Small intestine (tissue), 7 donors: Measurements from ENCODE around the gene CAMTA1. TPM values are rescaled to one million over a fixed set of nuclear protein-coding genes. Genes with fewer than 3 reads are reported as not detected.

Source experiments
- DNase-seq, 2 donors: peaks; one replicate each; pipeline versions ENCODE4 v3.0.0 to v3.0.0-alpha.2; 2013
- FAIRE-seq: peaks from 2 replicates; lab custom pipeline; 2012; peaks lifted over from hg19 to GRCh38; lab: Jason Lieb, UNC
- H3K27ac ChIP-seq, 3 donors: one replicate each; pipeline ENCODE4 v1.5.1; 2013; ENCODE audit warnings: low read length in 2 of 3, mild to moderate bottlenecking in 2 of 3, control low read depth in 1 of 3, inconsistent platforms in 1 of 3, low read depth in 1 of 3, moderate library complexity in 1 of 3
- H3K27me3 ChIP-seq, 3 donors: one replicate each; pipeline ENCODE4 v1.6.1; 2013; ENCODE audit warnings: low read length in 3 of 3, inconsistent platforms in 1 of 3; ENCODE audit not compliant: control insufficient read depth in 3 of 3, insufficient read depth in 3 of 3
- H3K36me3 ChIP-seq, 3 donors: one replicate each; pipeline ENCODE4 v1.6.1; 2013; ENCODE audit warnings: low read length in 3 of 3, inconsistent platforms in 1 of 3, low read depth in 1 of 3, mild to moderate bottlenecking in 1 of 3, moderate library complexity in 1 of 3; ENCODE audit not compliant: control insufficient read depth in 3 of 3, insufficient read depth in 2 of 3
- H3K4me1 ChIP-seq, 3 donors: one replicate each; pipeline ENCODE4 v1.6.1; 2013; ENCODE audit warnings: low read length in 2 of 3, inconsistent platforms in 1 of 3, low read depth in 1 of 3, mild to moderate bottlenecking in 1 of 3, moderate library complexity in 1 of 3; ENCODE audit not compliant: control insufficient read depth in 3 of 3, insufficient read depth in 2 of 3
- H3K4me3 ChIP-seq, 3 donors: one replicate each; pipeline ENCODE4 v1.5.1; 2013; ENCODE audit warnings: low read length in 3 of 3, control low read depth in 1 of 3, inconsistent platforms in 1 of 3, low read depth in 1 of 3, mild to moderate bottlenecking in 1 of 3, moderate library complexity in 1 of 3
- H3K9me3 ChIP-seq, 2 donors: one replicate each; pipeline ENCODE4 v1.6.1; 2013; ENCODE audit warnings: low read depth in 1 of 2, low read length in 1 of 2; ENCODE audit not compliant: control insufficient read depth in 2 of 2, insufficient read depth in 1 of 2
- WGBS, 3 donors: extraction: QIAGEN DNeasy Blood & Tissue Kit; methylation state at CpG; one replicate each; pipeline ENCODE4 v1.1.7; 2013; 5-methylcytosine and 5-hydroxymethylcytosine counted together
- polyA plus RNA-seq, 4 donors: library from polyadenylated mRNA; stranded (reverse) in 3 of 4; unstranded in 1 of 4; fragments of 200-250 nt in 3 of 4; fragments of 120-200 nt in 1 of 4; gene quantifications; one replicate each; pipeline versions ENCODE4 v1.2.1 to v1.2.3, GENCODE V29; 2013
- donor health status: healthy with polysubstance abuse.
- donor health status: control.
- donor health status: control.
- donor health status: Bipolar disorder and iron deficiency.
- donor health status: healthy.

CAMTA1 gene
- polyA plus RNA-seq, 4 donors, result 57.6 to 177 (median 147) TPM

- FAIRE-seq (no peak), DNase-seq (peak in 1 of 2 donors; percentile 39)
- WGBS, 3 donors, result 33 to 68% (median 46%) methylated on average over 5 of the region's 5 CpGs
- H3K4me1 ChIP-seq, result no peaks in the 10 kb centered on the region
- no peaks in the 10 kb centered on the region for H3K9me3 ChIP-seq
- no peak overlapping the region for H3K4me3 ChIP-seq
- no peak overlapping the region for H3K27ac ChIP-seq
- H3K27me3 ChIP-seq, result no peaks in the 10 kb centered on the region
- H3K36me3 ChIP-seq, result no peaks in the 10 kb centered on the region
These were observed 581.9 kb downstream of the CAMTA1 start for GRCh38 chr1:7366955-7367665.

- Histone ChIP-seq H3K9me3 (no peaks in the 10 kb centered on the region), H3K4me3 (no peak overlapping the region), H3K4me1 (no peaks in the 10 kb centered on the region), H3K27ac (no peak overlapping the region), H3K36me3 (no peaks in the 10 kb centered on the region), H3K27me3 (no peaks in the 10 kb centered on the region)
- FAIRE-seq (no peak), DNase-seq (no peak)
- 87 to 93% (median 88%) methylated on average over 8 of the region's 8 CpGs for WGBS, 3 donors
These were observed 584.6 kb downstream of the CAMTA1 start for GRCh38 chr1:7369866-7370265.

GRCh38 chr1:7371926-7372325 lies 586.7 kb downstream of the CAMTA1 start:
- FAIRE-seq, result no peak
- DNase-seq, result no peak
- WGBS, 3 donors, result 77 to 83% (median 80%) methylated on average over 6 of the region's 6 CpGs

GRCh38 chr1:7372477-7373120 lies 587.3 kb downstream of the CAMTA1 start:
- H3K9me3 ChIP-seq, result no peaks in the 10 kb centered on the region
- no peaks in the 10 kb centered on the region for H3K36me3 ChIP-seq
- no peak overlapping the region for H3K4me3 ChIP-seq
- H3K4me1 ChIP-seq, result no peaks in the 10 kb centered on the region
- no peaks in the 10 kb centered on the region for H3K27me3 ChIP-seq
- WGBS, 3 donors, result 91 to 95% (median 94%) methylated on average over 19 of the region's 19 CpGs
- H3K27ac ChIP-seq, result no peak overlapping the region
- FAIRE-seq (no peak), DNase-seq (no peak)

More at GRCh38 chr1:7371926-7372325, 586.7 kb downstream of the CAMTA1 start:
- Histone ChIP-seq H3K4me3 (no peak overlapping the region), H3K27me3 (no peaks in the 10 kb centered on the region), H3K27ac (no peak overlapping the region), H3K4me1 (no peaks in the 10 kb centered on the region), H3K9me3 (no peaks in the 10 kb centered on the region), H3K36me3 (no peaks in the 10 kb centered on the region)

GRCh38 chr1:7373251-7373650 lies 588.0 kb downstream of the CAMTA1 start:
- WGBS, 3 donors, result 84 to 86% (median 85%) methylated on average over 11 of the region's 11 CpGs
- no peak overlapping the region for H3K4me3 ChIP-seq
- FAIRE-seq (no peak), DNase-seq (no peak)
- H3K4me1 ChIP-seq, result no peaks in the 10 kb centered on the region
- no peaks in the 10 kb centered on the region for H3K27me3 ChIP-seq
- H3K9me3 ChIP-seq, result no peaks in the 10 kb centered on the region
- H3K36me3 ChIP-seq, result no peaks in the 10 kb centered on the region
- H3K27ac ChIP-seq, result no peak overlapping the region

GRCh38 chr1:7373876-7374562 lies 588.8 kb downstream of the CAMTA1 start:
- Histone ChIP-seq H3K36me3 (no peaks in the 10 kb centered on the region), H3K4me1 (no peaks in the 10 kb centered on the region), H3K4me3 (no peak overlapping the region), H3K27ac (no peak overlapping the region), H3K9me3 (no peaks in the 10 kb centered on the region), H3K27me3 (no peaks in the 10 kb centered on the region)
- 31 to 55% (median 44%) methylated on average over 14 of the region's 14 CpGs for WGBS, 3 donors
- FAIRE-seq (no peak), DNase-seq (no peak)

GRCh38 chr1:7374563-7375160 lies 589.4 kb downstream of the CAMTA1 start:
- H3K9me3 ChIP-seq, result no peaks in the 10 kb centered on the region
- 89 to 92% (median 90%) methylated on average over 12 of the region's 12 CpGs for WGBS, 3 donors
- peaks cover 0 to 3% (median 0%) of the 10 kb centered on the region in 3 donors for H3K27me3 ChIP-seq
- no peak overlapping the region for H3K27ac ChIP-seq
- no peak overlapping the region for H3K4me3 ChIP-seq
- H3K36me3 ChIP-seq, result no peaks in the 10 kb centered on the region
- DNase-seq (no peak), FAIRE-seq (no peak)
- no peaks in the 10 kb centered on the region for H3K4me1 ChIP-seq

- FAIRE-seq, result no peak
- DNase-seq, result no peak
- no peaks in the 10 kb centered on the region for H3K9me3 ChIP-seq
- H3K36me3 ChIP-seq, result no peaks in the 10 kb centered on the region
- no peak overlapping the region for H3K4me3 ChIP-seq
- no peaks in the 10 kb centered on the region for H3K4me1 ChIP-seq
- H3K27me3 ChIP-seq, result peaks cover 0 to 4% (median 0%) of the 10 kb centered on the region in 3 donors
- H3K27ac ChIP-seq, result no peak overlapping the region
- 79 to 86% (median 82%) methylated on average over 7 of the region's 7 CpGs for WGBS, 3 donors
These were observed 590.1 kb downstream of the CAMTA1 start for GRCh38 chr1:7375329-7375728.
